HG03196 (cell line): ENCODE results near the gene NR2C2.

Source experiments
- ATAC-seq: cut with Tn5 transposase; IDR thresholded peaks from one replicate; pipeline ENCODE4 v1.9.1; 2021; ENCODE audit not compliant: unreplicated experiment

The NR2C2 gene

DNA sequence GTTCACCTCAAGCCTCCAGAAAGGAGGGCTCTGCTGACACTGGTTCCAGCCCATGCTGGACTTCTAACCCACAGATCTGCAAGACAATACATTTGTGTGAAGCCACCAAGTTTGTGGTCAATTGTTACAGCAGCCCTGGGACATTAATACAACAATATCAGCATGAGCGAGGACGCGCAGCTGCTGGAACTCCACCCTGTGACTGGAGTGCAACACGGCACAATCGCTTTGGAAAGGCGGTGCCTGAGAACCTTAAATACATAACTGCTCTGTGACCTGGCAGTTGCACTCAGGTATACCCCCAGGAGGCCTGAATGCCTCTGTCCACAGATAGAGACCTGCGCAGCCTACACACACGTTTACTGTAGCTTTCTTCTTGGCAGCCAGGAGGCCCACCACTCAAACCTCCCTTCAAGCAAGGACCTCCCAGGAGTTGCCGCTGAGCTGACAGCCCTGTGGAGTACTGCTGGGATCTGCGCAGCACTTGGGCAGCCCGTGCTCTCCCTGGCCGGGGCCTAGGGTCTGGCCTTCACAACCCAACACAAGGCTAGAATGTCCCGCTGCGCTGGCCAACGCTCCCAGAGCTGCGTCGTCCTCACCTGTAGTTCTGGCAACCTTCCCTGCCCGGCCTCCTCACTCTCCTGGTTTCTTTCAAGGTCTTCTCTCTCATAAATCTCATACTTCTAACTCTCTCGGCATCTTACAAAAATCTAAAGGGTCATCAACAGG is 109.5 kb downstream of the NR2C2 start:
- ATAC-seq: no peak

DNA sequence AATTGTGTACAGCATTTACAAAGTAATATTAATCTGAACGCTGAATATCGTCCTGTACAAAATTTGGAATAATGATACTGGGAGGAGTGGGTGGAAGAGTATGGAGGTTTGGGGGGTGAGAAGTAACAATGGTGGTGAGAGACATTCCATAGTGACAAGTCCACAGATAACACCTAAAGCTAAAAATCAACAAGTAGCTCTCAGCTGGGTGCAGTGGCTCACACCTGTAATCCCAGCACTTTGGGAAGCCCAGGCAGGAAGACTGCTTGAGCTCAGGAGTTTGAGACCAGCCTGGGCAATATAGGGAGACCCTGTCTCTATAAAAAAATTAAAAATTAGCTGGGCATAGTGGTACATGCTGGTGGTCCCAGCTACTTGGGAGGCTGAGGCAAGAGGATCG is 112.6 kb downstream of the NR2C2 start:
- ATAC-seq: no peak

DNA sequence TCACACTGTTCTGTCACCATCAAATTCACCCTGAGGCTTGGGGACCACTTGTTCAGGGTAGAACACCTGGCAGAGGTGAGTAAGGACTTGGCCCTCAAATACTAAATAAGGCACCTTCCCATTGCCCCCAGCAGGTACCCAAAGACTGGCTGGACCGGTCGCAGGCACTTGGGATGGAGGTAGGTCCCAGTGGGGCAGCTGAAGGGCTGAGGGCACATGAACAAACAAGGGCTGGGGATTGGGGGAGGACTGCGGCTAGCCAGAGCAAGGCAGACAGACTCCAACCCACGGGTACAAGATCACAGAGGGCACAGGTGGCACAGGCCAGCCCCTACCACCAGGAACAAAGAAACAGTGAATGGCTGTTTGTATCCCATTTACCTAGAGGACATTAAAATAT is 115.9 kb downstream of the NR2C2 start:
- no peak for ATAC-seq

DNA sequence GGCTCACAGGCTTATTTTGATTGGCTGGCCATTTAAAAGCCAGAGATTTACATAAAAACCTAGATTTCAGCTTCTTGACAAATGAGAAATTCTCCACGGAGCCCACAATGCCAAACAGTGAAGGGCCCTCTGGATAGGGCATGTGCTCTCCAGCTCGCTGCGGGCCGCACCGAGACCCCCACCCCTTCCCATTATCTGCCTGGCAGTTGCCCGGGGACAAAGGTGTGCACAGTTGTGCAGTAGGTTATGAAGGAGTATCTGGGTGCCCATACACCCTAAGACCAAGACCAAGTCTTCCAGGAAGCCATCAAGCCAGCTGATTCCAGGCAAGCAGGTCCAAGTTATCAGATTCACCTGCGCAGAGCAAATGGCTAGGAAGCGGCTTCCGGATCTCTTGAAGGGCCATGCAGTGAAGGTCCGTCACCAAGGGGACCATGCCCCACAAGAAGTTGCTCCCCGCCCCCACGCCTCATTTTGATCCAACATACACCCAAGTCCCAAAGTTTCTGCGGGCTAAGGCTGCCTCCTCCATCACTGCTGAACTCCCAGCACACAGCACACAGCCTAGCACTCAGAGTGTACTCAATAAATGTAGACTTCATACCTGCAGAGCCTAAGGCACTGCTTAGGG is 116.4 kb downstream of the NR2C2 start:
- no peak for ATAC-seq

DNA sequence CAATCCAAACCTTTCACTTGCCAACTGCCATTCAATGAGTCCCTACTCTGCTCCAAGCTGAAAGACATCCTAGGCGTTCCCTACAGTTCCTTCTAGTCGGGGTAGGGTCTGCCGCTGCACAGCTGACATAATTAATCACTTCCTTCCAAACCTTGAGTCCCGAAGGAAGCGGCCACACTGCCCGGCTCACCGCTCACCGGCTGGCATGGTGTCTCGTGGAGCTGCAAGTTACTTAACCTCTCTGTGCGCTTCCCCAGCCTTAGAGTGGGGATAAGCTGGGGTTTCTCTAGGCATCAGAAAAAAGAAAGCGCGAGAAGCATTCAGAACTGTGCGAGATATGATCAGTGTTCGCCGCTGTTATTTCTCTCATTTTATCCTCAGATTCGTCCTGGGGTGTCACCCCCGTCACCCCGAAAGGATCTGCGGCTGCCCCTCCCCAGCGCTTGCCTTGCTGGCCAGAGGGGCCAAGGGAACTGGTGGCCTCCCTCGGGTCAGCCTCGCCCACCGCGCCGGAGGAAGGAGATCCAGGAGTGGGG is 117.0 kb downstream of the NR2C2 start:
- ATAC-seq: peak; percentile 5

DNA sequence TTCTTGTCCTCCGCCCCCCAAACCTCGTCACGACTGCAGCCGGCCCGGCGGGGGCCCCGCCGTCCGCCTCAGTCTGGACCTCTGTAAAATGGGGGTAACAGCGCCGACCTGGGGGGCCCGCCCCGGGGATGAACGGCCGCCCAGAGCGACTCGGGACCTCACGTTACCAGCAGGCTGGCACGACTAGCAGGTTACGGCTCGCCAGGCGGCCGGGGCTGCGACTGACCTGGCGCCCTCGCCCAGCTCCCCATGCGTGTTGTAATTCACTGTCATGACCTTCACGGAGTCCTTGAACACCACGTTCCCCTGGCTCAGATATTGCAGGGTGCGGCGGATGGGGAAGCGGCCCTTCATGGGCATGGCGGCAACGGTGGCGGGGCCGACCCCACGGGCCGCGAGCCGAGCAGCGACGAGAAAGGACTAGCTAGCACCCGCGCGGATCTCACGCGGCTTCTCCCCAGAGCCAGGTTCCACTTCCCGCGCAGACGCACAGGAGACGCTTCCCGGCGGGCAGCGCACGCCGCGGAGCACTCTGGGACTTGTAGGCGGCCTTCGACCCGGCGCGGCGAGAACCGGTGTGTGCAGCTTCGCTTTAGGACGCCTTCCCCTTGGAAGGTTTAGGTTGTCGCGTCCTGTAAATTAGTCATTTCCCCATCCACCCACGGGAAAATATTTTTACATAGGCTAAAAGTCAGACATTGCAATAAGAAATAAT is 117.6 kb downstream of the NR2C2 start, which contains the start of gene MRPS25:
TSS of gene MRPS25 (minus strand) at position 481 of the 715 bp plus-strand sequence. CDS start at position 360, 121 bp downstream.
- peak; percentile 96 for ATAC-seq

DNA sequence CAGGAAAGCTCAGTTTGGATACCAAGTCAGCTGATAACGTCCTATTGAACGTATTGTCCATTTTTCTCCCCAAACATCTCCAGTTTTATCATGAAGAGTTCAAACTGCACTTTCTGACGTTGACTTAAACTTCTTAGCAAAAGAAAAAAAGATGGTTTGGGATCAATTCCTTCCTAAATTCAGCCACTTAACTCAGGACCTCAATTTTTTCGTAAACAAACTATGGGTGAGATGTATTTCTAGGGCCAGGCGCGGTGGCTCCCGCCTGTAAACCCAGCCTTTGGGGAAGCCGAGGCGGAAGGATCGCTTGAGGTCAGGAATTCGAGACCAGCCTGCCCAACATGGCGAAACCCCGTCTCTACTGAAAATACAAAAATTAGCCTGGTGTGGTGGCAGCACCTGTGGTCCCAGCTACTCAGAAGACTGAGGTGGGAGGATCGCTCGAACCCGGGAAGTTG is 118.2 kb downstream of the NR2C2 start:
- ATAC-seq: no peak

DNA sequence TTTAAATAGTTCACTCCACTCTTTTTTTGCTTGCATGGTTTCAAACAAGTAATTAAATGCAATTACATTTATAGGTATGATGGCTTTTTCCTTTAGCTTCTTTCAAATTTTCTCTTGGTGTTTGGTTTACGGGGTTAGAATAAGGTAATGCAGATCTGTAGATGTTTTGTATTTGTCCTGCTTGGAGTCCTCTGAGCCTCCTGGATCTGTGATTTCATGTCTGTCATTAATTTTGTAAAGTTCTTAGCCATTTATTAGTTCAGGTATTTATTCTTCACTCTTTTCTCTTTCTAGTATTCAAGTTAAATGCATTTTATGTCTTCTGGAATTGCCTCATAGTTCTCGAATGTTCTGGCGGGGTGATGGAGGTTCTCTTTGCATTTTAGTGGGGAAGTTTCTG is 119.1 kb downstream of the NR2C2 start:
- no peak for ATAC-seq

DNA sequence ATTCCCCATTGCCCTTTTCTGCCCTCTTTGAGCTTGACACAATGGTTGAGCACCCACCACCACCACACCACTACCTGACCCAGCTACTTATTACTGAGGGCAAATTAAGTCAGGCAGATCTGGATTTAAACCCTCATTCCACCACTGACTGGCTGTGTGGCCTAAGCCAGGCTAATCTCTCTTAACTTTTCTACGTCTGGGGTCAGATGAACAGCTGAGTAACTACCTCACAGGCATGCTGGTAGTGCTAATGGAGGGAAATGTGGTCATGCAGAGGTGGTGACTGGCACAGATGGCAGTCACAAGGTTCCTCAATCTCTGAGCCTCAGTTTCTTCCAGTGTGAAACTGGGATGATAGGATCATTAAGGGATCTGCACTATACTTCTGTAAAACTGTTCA is 122.1 kb downstream of the NR2C2 start:
- no peak for ATAC-seq

DNA sequence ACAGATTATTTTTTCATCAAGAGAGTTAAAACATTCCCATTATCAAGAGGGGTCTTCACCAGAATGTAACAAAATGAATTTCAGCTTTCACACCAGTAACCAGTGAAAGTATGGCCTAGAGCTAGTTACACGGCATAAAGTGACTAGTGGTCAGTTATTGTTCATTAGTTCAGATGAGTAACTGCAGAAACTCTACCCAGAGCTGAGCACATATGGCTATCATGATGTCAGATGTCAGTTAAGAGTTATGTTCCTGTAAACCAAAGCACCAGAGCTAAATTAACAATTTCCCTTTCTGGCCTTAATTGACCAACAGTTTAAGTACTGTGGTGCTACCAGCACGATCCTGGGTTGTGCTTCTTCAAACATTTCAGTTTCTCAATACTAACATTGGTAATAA is 124.3 kb downstream of the NR2C2 start:
- ATAC-seq: no peak

DNA sequence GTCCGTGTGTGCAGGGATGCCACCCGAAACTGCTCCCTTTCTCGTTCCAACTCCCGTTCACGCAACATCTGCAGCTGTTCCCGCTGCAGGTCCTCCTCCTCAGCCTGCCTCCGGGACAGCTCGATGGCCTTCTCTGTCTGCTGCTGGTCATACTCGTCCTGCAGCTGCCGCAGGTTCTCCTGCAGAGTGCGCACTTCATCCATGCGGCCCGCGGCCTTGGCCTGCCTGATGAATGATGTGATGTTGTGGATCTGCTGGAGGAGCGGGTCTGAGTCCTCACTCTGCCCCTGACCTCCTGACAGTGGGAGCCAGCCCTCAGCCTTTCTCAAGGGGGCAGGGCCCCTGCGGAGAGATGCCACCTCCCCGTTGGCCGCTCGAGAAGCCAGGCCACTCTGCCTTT is 127.1 kb downstream of the NR2C2 start:
- ATAC-seq: no peak

DNA sequence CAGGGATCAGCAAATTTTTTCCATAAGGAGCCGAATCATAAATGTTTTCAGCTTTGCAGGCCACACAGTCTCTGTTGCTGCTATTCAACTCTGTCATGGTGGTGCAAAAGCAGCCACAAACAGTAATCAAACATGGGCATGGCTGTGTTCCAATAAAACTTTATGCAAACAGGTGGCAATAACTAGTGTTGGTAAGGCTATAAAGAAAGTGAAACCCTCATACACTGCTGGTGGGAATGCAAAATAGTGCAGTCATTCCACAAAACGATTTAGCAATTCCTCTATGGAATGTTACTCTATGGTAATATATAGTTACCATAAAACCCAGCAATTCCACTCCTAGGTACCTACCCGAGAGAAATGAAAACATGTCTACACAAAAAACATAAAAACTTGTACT is 131.7 kb downstream of the NR2C2 start:
- no peak for ATAC-seq

DNA sequence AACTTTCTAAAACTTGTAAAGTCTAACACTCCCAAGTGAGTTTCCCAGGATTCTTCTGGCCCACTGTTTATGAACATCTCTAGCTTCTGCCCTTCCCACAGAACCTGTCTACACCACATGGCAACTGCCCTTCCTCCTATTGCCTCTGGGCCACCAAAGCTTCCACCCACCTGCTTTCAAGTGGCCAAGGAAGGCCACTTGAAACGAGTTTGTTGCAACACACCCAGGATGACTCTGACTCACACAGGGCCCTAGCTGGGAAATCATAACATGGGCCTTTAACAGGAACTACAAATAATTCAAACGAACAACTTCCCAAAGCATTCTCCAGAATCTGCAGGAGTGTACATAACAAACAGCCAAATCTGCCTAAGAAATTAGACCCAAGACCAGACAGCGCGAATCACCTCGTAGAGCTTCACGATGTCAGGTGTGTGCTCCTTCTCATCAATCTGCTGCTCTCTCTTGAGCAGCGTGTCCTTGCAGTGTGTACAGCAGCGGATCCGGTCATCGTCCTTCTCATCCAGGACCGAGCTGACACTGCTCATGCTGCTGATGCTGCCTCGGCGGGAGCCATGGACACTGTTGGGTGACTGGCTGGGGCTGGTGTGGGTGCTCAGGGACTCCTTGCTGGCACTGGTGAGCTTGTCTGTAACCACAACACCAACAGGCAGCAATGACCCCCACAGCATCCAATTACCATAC is 134.7 kb downstream of the NR2C2 start:
- no peak for ATAC-seq

DNA sequence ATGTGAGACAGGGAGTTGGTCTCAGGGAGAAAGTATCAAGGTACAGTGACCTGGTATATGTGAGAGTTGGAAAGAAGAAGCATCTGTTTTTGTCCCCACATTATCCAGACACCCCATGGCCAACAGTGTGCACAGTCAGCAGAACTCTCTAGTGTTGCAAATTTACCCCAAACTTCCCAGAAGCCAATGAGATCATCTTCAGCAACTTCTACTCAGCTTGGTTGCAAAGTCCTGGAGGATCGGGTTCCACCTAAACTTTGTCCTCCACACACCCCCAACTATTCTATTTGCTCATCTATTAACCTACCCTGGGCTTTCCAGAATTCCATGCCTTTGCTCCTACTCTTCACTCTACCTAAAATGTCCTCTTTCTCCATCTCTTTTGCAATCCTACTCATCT is 135.9 kb downstream of the NR2C2 start:
- no peak for ATAC-seq

DNA sequence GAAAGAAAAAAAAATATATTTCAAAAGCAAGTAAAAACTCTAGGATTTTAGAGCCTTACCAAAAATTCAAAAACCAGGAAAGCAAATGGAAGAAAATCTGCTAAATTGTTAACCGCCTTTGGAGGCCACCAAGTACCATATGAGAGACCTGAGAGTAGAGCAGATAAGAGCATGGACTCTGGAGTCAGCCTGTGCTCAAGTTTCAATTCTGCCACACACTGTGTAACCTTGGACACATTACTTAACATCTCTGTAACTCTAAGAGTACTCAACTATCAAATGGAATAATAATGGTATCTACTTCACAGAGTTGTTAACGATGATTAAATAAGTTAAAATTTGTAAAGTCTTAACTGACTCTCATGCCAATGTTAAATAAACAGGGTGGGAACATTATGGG is 138.9 kb downstream of the NR2C2 start:
- ATAC-seq: no peak

DNA sequence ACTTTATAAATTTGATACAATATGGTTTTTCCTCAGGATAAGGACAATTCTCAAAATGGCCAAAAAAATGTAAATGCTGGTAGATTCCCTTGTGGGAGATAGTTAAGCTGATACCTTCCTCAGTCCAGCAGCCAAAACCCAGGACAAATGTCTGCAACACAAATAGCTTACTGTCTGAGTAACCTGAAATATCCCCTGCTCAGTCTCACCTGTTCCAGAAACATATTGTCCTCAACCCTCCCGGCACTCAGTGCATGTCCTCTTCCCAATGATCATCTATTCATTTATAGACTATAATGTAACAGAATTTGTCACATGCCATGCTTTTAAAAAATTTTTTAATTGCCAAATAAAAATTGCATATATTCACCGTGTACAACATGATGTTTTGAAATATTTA is 139.3 kb downstream of the NR2C2 start:
- ATAC-seq: no peak

DNA sequence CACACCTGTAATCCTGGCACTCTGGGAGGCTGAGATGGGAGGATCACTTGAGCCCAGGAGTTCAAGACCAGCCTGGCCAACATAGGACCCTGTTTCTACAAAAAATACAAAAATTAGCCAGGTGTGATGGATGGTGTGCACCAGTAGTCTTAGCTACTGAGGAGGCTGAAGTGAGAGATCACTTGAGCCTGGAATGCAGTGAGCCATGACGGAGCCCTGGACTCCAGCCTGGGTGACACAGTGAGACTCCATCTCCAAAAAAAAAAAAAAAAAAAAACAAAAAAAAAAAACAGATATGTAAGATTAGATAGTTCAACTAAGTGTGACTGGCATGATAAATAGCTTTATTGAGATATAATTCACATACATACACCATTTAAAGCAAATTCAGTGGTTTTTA is 141.8 kb downstream of the NR2C2 start:
- no peak for ATAC-seq

DNA sequence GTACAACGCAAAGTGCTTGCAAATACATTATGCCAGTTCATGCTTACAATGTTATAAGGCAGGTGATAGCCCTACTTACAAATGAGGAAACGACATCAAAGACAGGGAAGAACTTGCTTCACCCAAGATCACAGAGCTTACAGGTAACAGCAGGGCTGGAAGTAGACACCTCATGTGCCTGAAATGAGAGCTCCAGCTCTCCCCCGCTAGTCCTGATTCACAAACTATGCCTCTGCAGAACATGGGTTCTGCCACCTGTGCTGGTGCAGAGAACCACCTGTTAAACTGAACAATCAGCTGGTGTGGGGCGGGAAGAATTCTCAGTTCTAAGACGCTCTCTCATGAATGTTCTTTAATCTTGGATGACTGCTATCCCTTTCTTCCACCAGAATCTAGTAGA is 144.2 kb downstream of the NR2C2 start:
- ATAC-seq: no peak

DNA sequence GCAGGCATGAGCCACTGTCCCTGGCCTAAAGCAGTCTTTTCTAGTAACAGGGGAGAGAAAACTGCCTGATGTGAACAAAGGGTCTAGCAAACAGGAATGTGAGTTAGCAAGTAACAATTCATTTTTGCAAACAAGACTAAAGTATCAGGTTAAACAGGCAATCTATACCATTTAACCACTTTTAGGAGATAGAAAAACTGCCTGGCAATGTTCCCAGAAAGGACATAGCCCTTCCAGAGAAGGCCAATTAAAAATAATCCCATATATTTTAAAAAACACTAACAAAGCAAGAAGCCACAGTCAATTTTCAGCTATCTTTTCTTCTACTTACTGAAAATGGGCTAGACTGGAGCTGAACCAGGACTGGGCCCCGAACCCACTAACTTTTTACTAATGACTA is 145.3 kb downstream of the NR2C2 start:
- no peak for ATAC-seq

DNA sequence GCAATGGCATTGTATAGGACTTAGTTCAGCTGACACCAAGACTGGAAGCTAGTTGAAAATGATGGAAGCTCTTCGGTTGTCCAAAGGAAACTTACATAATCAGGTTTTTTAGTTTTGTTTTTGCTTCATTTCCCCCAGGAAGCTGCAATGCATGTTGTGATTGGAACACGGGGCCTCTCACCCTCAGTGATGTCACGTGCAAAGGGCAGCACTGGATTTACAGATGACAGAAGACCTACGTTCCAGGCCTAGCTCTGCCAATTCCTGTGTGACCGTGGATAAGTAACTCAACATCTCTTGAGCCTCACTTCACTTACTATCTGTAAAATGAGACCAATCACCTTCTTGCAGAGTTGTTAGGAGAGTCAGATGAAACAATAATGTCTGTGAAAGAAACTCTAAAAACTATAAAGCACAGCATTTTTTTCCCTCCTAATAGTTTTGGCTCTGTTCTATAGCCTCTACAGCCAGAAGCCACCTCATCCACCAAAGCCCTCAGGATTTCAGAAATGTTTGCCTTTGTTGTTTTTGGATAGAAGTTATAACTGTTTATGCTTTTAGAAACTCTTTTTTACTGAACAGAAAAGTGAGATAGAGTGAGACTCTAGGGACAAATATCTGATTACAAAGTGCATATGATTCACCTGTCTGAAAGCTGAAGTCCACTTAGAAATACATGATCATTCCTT is 146.9 kb downstream of the NR2C2 start:
- no peak for ATAC-seq

DNA sequence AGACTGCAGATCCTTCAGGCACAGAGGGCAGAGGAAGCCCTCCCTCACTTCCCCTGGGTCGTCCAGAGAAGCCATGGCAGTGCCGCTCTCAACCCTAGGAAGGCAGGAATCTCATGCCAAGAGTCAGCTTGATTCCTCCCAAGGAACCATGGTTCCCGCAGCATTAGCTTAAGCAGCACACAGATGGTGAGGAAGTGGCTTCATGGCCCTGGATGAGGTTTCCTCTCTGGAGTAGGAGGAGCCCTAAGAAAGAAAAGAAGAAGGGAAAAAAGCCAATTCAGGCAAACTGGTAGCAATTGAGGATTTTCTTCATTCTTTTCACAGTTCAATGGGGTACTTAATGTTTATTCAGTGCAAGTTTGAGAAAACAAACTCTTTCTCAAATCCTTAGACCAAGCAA is 148.7 kb downstream of the NR2C2 start:
- no peak for ATAC-seq
